ENCODE measurements around the gene SLC8A1. TPM values are rescaled to one million over a fixed set of nuclear protein-coding genes. Genes with fewer than 3 reads are reported as not detected.
A peak's percentile ranks its signal among the peaks of the same experiment; 100 is the strongest.

Gene SLC8A1
- total RNA-seq, 1 experiment from 2014 or later: 1.6 TPM

DNA sequence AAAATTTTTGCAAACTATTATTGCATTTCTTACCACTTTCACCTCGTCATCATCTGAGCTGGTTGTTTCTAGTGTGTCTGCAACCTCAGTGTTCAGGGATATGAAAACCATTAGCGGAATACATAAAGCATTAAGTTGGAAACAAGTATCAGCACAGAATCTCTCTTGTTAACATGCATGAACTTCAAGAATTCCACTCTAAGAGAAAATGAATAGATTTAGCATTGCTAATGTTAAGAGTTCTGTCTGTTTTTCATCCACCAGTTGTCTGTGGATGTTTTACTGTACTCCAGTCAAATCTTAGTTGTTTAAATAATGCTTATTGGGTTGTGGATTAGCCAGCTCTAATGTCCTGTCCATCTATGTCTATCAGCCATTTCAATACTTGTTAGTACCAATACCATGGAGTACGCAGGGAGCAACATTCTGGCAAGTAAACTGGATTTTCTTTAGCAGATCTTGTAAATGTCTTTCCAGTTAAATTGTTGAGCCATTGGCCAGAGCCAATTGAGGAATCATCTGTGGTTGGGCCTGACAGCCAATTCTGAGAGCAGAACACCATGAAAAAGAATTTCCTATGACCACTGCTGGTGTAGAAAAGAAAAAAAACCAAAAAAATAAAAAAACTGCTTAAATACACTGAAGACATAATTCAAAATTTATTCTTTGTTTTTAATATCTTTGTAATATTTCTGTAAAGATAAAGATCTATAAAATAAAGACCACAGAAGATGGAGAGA, 82.5 kb downstream of the SLC8A1 start:
- H3K4me1 Mint-ChIP-seq (ENCODE audit: insufficient read depth, unreplicated experiment): peaks cover 19% of the 10 kb centered on the region
- no peak for DNase-seq (ENCODE audit: unreplicated experiment)
- BruUV-seq (replicated peaks): no TSS peak
- ChIA-PET CTCF (interaction anchor here (0.7 kb wide), 1 partner anchor 1352 kb away, joined by 3 read pairs; no protein-coding TSS in a partner anchor), POLR2A (no interaction called here)
- H3K4me3 Mint-ChIP-seq (ENCODE audit: unreplicated experiment): no peak overlapping the region
- H3K9me3 Mint-ChIP-seq (ENCODE audit: unreplicated experiment): no peaks in the 10 kb centered on the region
- H3K27me3 Mint-ChIP-seq (ENCODE audit: insufficient read depth, unreplicated experiment): no peaks in the 10 kb centered on the region
- H3K36me3 Mint-ChIP-seq (ENCODE audit: insufficient read depth, unreplicated experiment): no peaks in the 10 kb centered on the region
- intact Hi-C loops (cut with micrococcal nuclease): no loop called here
- TF ChIP-seq CTCF (IDR thresholded peaks at IDR 0.05; ENCODE audit: unreplicated experiment): no peak
- H3K27ac Mint-ChIP-seq (ENCODE audit: low read depth, unreplicated experiment): no peak overlapping the region

DNA sequence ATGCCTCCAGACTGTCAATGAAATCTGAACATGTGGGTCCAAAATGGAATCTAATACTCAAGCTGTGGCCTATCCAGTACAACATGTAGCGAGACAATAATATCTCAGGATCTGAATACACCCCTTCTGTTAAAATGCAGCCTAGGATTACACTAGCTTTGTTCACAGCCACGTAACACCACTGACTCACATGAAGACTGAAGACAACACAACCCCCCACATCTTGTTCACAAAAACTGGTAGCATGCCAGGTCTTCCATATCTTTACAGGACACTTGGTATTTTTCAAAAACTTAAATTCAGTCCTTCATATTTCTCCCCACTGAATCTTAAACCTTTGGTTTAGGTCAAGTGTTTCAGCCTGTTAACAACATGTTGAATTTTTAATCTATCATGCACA, 84.2 kb downstream of the SLC8A1 start:
- Mint-ChIP-seq H3K36me3 (ENCODE audit: insufficient read depth, unreplicated experiment) (no peaks in the 10 kb centered on the region), H3K9me3 (ENCODE audit: unreplicated experiment) (no peaks in the 10 kb centered on the region), H3K27ac (ENCODE audit: low read depth, unreplicated experiment) (no peak overlapping the region), H3K27me3 (ENCODE audit: insufficient read depth, unreplicated experiment) (no peaks in the 10 kb centered on the region), H3K4me1 (ENCODE audit: insufficient read depth, unreplicated experiment) (peaks cover 20% of the 10 kb centered on the region), H3K4me3 (ENCODE audit: unreplicated experiment) (no peak overlapping the region)
- DNase-seq (ENCODE audit: unreplicated experiment): peak; percentile 50
- no peak for TF ChIP-seq CTCF (IDR thresholded peaks at IDR 0.05; ENCODE audit: unreplicated experiment)
- CTCF ChIA-PET: interaction anchor here (0.7 kb wide), 1 partner anchor 39 kb away, joined by 3 read pairs; no protein-coding TSS in a partner anchor
- POLR2A ChIA-PET: no interaction called here
- BruUV-seq (replicated peaks): no TSS peak
- intact Hi-C loops (cut with micrococcal nuclease): no loop called here

GRCh38 chr2:40367032-40367431, 84.9 kb downstream of the SLC8A1 start:
- H3K27ac Mint-ChIP-seq (ENCODE audit: low read depth, unreplicated experiment): no peak overlapping the region
- no peaks in the 10 kb centered on the region for H3K36me3 Mint-ChIP-seq (ENCODE audit: insufficient read depth, unreplicated experiment)
- DNase-seq (ENCODE audit: unreplicated experiment): no peak
- H3K4me3 Mint-ChIP-seq (ENCODE audit: unreplicated experiment): no peak overlapping the region
- ChIA-PET CTCF (interaction anchor here (0.7 kb wide), 1 partner anchor 40 kb away, joined by 3 read pairs; no protein-coding TSS in a partner anchor), POLR2A (no interaction called here)
- no peak for TF ChIP-seq CTCF (IDR thresholded peaks at IDR 0.05; ENCODE audit: unreplicated experiment)
- no peaks in the 10 kb centered on the region for H3K9me3 Mint-ChIP-seq (ENCODE audit: unreplicated experiment)
- no TSS peak for BruUV-seq (replicated peaks)
- intact Hi-C loops (cut with micrococcal nuclease): no loop called here
- H3K27me3 Mint-ChIP-seq (ENCODE audit: insufficient read depth, unreplicated experiment): no peaks in the 10 kb centered on the region
- H3K4me1 Mint-ChIP-seq (ENCODE audit: insufficient read depth, unreplicated experiment): peaks cover 20% of the 10 kb centered on the region

DNA sequence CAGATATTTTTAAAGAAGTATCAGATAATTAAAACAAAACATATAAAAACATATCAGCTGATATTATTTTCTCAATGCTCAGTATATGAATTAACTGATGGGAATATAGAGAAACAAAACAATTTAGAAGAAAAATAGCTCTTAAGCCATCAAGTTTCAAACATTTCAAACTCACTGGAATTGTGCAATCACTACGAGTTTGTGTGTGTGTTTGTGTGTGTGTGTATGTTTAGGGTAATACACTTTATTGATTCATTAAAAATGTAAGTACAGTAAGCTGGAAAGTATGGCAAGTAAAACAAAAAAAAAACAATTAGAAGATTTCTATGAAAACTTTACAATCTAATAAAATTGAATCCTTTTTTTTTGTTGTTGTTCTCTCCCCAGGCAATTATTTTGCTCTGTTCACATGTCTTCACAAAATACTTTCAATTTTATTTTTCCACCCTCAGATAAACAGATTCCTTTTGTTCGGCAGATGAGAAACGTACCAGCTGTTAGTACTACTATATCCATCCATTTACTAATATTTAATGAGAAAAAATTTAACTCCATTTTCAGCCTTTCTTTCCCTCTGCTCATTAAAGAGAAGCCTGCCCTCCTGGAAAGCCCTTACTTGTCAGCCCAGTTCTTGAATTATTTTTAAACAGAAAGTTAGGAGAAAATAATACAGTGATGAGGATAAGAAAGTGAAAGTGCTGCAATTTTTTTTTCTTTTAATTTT, 87.6 kb downstream of the SLC8A1 start:
- H3K9me3 Mint-ChIP-seq (ENCODE audit: unreplicated experiment): no peaks in the 10 kb centered on the region
- H3K27ac Mint-ChIP-seq (ENCODE audit: low read depth, unreplicated experiment): no peak overlapping the region
- intact Hi-C loops (cut with micrococcal nuclease): no loop called here
- BruUV-seq (replicated peaks): no TSS peak
- no peak for TF ChIP-seq CTCF (IDR thresholded peaks at IDR 0.05; ENCODE audit: unreplicated experiment)
- DNase-seq (ENCODE audit: unreplicated experiment): peak; percentile 19
- ChIA-PET CTCF (interaction anchor here (0.7 to 1.5 kb wide), 4 partner anchors 120 to 191 kb away, joined by 3 to 5 read pairs (median 4); no protein-coding TSS in a partner anchor), POLR2A (interaction anchor here (0.9 to 1.0 kb wide), 3 partner anchors 9 to 105 kb away, joined by 3 read pairs; no protein-coding TSS in a partner anchor)
- peaks cover 15% of the 10 kb centered on the region for H3K4me1 Mint-ChIP-seq (ENCODE audit: insufficient read depth, unreplicated experiment)
- no peak overlapping the region for H3K4me3 Mint-ChIP-seq (ENCODE audit: unreplicated experiment)
- H3K36me3 Mint-ChIP-seq (ENCODE audit: insufficient read depth, unreplicated experiment): no peaks in the 10 kb centered on the region
- no peaks in the 10 kb centered on the region for H3K27me3 Mint-ChIP-seq (ENCODE audit: insufficient read depth, unreplicated experiment)
